Measurements from ENCODE around the gene PLXDC2. TPM values are rescaled to one million over a fixed set of nuclear protein-coding genes. Genes with fewer than 3 reads are reported as not detected.

Gene PLXDC2
- total and polyA plus RNA-seq, 2 experiments from 2014 or later, result 13.5 to 19.4 TPM

GRCh38 chr10:19872504-19873271 lies 56.5 kb downstream of the PLXDC2 start:
- Histone ChIP-seq H3K79me2 (replicated peaks; ENCODE audit: insufficient read depth) (peaks cover 57% of the 10 kb centered on the region), H3K27me3 (ENCODE audit: insufficient read depth) (no peaks in the 10 kb centered on the region), H3K4me1 (ENCODE audit: insufficient read depth) (peaks cover 8% of the 10 kb centered on the region; the same call in 1 of the 2 replicates), H3F3A (replicated peaks; ENCODE audit: low read depth) (no peaks in the 10 kb centered on the region), H3K27ac (ENCODE audit: low read depth) (no peak overlapping the region), H2AFZ (no peak overlapping the region), H3K4me2 (no peak overlapping the region), H3K9me2 (ENCODE audit: insufficient read depth) (no peaks in the 10 kb centered on the region), H3K36me3 (ENCODE audit: insufficient read depth) (no peaks in the 10 kb centered on the region), H3K4me3 (no peak overlapping the region), H4K20me1 (replicated peaks; ENCODE audit: insufficient read depth) (no peaks in the 10 kb centered on the region)
- Mint-ChIP-seq H3K27me3 (ENCODE audit: insufficient read depth, low read depth, poor library complexity) (no peaks in the 10 kb centered on the region), H3K36me3 (ENCODE audit: low read depth) (peaks cover 12% of the 10 kb centered on the region; the same call in 2 of the 3 replicates), H3K27ac (no peak overlapping the region), H3K4me3 (no peak overlapping the region), H3K9me3 (no peaks in the 10 kb centered on the region), H3K4me1 (peaks cover 22% of the 10 kb centered on the region)
- ATAC-seq, result no peak
- DNase-seq (ENCODE audit: low spot score), result no peak
- no peak for TF ChIP-seq REST (IDR thresholded peaks at IDR 0.05; ENCODE audit: unreplicated experiment)
- no peak for TF ChIP-seq ZNF462 (CRISPR knock-in tag; IDR thresholded peaks at IDR 0.05)
- TF ChIP-seq ZNF331 (CRISPR knock-in tag; IDR thresholded peaks at IDR 0.05; ENCODE audit: low read depth), result no peak
